GM11168 (cell line): Measurements from ENCODE around the gene SPNS2.

ENCODE experiments used
- in situ Hi-C: fragments of 300-500 bp; cut with MboI; formaldehyde crosslinking; loops from one replicate; pipeline ENCODE4 v1.12.0; 2022; ENCODE audit warnings: low sequenced_read_pairs; ENCODE audit not compliant: unreplicated experiment

Gene SPNS2

DNA sequence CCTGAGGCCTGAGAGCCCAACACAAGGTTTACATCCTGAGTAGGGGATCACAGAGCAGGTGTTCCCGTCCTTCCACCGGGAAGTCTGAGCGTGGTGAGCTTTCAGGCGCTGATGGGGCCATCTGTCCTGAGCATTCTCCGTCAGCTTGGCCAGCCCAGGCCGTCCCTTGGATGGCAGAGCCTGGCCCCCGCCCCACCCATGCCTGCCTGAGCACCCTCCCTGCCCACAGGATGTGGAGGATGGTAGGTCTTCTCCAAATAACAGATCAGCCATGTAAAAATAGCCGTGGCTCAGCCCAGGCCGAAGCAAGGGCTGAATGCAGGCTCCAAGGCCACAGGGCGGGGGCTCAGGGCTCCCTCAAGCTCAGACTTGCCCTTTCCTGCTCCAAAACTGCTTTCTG is 20.2 kb downstream of the SPNS2 start:
- in situ Hi-C loops: no loop called here

DNA sequence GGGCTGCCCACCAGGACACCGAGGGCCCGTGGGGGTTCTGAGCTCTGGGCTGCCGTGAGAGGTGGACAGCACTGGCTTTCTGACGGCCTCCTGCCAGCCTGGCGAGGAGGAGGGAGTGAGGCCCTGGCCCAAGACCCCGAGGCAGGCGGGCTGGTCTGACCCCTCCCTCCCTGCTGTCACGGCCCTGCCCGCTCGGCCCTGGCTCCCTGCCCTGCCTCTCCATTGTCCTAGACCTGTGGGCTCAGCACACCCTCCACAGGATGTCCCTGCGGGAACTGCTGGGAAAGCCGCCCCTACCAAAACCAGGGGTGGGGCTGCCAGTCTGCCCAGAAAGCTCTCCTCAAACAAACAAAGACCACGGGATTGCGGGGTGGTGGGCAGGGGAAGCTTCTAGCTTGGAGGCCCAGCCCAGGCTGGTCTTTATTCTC is 20.7 kb downstream of the SPNS2 start:
- in situ Hi-C loops: no loop called here

DNA sequence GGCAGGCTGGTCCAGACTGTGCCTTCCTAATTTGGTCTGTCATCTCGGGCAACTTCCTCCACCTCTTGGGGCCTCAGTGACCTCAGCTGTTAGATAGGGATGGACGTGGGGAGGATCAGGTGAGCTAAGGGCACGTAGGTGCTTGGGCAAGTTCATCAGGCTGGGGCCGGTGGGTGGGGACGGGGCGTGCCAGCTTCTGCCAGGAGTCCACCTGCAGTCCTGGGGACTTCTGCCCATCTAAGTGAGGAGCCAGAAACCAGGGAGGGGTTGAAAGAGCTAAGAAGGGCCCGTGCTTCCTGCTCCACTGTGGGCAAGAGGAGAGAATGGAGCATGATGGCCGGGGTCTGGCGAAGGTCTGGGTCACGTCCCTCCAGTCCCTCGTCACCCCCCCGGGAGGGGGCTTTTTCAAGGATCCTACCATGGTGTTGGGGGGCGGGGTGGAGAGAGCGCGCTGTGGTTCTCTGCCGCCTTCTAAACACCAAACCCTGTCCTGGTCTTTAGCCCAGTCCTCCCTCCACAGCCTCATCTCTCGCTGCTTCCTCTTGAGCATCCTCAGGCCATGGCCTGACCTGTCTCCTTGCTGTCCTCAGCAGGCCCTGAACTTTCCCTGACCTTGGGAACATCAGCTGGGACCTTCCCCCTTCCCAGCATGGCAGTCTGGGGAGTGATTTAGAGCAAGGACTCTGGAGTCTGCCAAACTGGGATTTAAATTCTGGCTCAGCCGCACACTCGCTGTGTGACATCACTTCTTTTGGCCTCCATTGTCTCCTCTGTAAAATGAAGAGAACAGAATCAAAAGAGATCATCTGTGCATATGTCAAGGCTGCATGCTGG is 21.6 kb downstream of the SPNS2 start:
- in situ Hi-C loops: no loop called here

DNA sequence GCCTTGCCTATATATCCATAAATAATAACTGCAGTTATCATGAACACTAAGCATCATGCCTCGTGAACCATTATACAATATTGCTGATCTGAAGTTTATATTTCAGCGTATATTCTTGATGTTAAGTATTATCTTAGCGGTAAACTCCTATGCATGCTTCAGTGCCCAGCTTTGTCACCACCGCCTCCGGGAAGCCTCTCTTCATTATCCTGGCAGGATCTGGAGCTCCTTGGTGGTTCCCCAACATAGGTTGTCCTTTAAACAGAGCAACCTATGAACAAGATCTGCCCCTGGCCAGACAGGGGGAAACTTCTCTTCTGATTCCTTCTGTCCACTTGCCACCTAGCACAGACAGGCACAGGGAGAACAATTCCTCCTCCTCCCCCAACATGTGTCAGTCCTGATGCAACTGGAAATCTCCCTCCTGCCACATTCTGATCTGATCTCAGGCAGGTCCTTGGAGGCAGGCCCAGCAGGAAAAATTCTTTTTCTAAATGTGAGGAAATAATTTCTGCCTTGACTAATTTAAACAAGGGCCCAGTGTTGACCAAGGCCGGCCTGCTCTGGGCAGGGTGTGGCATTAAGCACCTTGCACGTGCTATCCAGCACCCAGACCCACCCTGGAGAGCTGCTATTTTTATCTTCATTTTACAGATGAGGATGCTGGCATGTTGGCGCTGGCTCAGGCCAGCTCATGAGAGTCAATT is 22.4 kb downstream of the SPNS2 start:
- in situ Hi-C loops: no loop called here

DNA sequence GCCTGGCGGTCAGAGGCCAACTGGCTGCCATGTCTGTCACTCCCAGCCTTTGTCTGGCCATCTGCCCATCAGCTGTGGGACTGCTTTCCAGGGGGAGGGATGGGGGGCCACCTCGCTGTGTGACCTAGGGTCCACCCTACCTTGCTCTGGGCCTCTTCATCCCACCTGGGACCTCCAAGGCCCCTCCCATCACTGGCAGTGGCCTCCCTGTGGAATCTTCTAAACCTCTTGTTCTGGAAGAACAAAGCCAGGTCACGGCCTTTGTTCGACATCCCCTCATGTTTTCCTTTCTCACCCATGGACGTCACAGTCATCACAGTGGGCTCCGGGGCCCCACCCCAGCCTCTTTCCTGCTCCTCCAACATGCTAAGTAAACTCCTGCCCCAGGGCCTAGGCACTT is 24.0 kb downstream of the SPNS2 start:
- in situ Hi-C loops: no loop called here

DNA sequence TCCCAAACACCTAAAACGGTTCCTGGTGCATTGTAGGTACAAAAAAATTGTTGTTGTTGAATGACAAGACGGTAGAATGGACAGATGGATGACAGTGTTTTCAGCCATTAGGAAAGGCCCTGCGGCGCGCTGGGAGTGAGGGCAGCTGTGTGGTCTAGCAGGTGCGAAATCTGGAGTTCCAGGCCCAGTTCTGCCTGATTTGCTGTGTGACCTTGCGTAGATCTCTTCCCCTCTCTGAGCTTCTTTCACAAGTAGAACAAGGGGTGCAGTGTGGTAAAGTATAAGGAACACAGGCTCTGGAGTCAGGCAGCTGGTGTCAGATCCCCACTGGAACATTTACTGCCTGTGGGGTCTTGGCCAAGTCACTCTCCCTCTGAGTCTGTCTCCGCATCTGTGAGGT is 25.3 kb downstream of the SPNS2 start:
- in situ Hi-C loops: no loop called here

DNA sequence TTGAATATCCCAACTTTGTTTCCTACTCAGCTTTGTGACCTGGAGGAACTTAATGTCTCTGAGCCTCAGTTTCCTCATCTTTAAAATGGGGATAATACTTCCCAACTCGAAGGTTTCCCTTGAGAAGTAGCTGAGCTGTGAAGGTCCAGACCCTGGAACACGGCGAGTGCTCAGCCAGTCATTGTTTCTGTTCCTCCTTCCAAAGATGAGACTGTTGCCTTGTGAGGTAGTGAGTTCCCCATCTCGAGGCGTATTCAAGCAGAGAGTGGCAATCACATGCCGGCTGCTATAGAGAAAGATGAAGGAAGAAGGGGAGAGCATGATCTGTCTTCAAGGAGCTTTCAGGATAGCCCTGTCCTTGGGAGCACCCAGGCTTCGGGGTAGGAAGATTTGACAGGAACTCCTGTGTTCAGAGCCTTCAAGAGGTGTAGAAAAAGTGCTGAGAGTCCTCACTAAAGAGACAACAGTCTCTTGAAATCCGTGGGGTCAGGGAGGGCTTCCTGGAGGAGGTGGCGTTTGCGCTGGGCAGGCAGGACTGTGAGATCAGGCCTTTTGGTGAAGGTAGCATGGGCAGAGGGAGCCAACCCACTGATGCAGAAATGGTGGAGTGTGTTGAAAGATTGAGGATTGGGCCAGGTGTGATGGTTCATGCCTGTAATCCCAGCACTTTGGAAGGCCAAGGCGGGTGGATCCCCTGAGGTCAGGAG is 27.2 kb downstream of the SPNS2 start:
- in situ Hi-C loops: no loop called here

DNA sequence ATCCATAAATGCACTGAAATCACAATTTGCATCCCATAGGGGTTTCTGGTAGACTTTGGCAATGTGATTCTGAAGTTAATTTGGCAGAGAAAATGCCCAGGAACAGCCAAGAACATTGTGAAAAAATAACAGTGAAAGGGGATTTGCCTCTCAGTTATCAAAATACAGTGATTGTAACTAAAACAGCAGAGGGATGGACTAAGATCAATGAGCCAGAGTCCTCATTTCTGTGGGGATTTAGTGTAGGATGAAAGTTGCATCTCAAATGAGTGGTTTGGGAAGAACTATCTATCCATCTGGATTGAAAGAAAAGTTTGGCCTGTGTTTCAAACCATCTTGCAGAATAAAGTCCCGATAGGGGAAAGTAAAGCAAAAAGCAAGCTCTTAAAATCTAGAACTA is 28.5 kb downstream of the SPNS2 start:
- in situ Hi-C loops: no loop called here

DNA sequence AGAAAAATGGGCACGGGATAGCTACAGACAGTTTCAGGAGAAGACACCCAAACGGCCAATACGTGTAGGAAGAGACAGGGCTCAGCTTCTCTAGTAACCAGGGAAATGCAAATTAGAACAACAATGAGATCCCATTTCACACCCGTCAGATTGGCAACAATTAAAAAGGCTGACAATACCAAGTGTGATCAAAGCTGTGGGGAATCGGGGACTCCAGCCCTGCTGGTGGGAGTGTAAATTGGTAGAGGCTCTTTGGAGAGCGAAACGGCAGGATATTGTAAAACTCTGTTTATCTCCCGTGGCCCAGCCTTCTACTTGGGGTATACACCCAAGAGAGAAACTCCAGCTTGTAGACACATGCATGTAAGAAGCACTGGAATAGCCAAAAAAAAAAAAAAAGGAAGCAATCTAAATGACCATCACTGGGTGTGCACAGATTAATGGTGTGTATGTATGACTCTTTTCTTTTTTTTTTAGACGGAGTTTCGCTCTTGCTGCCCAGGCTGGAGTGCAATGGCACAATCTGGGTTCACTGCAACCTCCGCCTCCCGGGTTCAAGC is 29.0 kb downstream of the SPNS2 start:
- in situ Hi-C loops: no loop called here

DNA sequence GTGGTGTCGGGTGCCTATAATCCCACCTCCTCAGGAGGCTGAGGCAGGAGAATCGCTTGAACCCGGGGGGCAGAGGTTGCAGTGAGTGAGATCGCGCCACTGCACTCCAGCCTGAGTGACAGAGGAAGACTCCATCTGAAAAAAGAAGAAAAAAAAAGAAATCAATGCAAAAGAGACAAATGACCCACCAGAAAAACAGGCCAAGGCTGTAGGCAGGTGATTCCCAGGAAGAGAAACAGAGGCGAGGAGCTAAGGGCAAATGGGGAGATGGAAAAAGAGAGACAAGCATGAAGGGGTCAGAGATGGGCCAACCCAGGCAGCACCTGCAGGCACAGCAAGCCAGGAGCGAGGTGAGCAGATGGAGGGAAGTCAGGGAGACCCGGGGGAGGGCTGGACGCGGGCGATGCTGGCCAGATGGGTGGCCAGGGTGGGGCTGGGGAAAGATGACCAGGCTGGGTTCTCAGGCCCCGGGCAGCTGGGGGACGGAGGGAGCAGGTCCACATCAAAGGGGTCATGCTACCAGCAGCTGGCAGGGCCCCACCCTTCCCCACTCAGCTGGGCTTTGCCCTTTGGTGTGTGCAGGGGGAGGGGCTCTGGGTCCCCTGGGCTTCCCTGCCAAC is 31.0 kb downstream of the SPNS2 start:
- in situ Hi-C loops: no loop called here

DNA sequence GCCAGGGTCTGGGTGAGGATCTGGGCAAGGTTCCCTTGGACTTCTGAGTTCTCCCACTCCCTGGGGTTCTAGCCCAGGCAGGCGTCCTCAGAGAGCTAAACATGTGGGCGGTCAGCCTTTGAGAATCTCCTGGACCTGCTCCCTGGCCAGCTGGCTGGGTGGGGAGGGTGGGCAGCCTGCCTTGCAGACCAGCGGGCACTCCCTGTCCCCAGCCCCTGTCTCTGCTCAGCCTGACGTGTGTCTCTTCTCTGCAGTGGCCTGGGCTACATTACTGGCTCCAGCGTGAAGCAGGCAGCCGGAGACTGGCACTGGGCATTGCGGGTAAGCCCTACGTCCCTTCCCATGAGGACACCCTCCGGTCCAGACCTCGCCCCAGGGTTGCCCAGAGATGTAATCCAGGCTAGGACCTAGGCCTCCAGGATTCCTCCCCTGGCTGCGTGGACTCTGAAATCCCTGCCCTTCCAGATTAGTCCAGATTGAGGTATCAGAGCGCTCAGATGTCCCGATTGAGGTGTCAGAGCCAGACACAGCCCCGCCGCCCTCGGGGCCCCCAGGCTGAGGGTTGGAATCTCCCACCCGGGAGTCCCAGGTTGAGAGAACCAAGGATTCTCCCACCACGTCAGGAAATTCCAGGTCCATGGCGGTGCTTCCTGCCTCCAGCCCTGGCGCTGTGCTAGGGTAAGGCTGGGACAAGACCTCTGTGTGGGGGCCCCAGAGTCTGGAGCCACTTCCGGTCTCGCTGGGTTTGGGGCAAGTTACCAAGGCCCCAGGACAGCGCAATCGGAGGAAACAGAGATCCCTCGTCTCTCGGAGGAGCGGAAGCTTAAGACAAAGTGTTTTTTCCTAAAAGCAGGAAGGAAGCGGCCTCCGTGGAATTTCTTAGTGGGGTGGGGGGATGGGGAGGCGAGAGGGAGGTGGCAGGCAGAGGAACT is 32.4 kb downstream of the SPNS2 start:
- in situ Hi-C loops: no loop called here

DNA sequence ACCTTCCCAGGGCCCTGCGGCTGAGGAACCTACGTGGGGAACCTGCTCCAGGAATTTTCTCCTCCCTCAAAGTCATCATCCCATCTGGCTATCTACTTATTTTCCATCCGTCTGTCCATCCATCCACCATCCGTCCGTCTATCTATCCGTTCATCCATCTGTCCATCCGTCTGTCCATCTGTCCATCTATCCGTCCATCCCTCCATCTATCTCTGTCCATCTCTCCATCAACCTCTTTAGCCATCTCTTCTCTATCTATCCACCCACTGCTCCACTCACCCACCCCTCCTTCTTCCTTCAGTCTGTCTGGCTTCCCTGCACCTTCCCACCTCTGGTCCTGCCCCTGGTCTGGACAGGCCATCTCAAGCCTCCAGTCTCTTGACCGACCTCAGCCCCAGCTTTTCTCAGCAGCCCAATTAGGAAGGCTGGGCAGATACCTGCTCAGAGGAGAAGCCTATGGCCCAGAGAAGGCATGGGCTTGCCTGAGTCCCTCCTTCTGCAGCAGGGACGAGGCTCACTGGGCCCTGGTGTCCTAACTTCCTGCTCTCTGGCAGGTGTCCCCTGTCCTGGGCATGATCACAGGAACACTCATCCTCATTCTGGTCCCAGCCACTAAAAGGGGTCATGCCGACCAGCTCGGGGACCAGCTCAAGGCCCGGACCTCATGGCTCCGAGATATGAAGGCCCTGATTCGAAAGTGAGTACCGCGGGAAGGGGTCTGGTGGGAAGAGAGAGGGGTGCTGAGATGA is 33.5 kb downstream of the SPNS2 start:
- in situ Hi-C loops: no loop called here

DNA sequence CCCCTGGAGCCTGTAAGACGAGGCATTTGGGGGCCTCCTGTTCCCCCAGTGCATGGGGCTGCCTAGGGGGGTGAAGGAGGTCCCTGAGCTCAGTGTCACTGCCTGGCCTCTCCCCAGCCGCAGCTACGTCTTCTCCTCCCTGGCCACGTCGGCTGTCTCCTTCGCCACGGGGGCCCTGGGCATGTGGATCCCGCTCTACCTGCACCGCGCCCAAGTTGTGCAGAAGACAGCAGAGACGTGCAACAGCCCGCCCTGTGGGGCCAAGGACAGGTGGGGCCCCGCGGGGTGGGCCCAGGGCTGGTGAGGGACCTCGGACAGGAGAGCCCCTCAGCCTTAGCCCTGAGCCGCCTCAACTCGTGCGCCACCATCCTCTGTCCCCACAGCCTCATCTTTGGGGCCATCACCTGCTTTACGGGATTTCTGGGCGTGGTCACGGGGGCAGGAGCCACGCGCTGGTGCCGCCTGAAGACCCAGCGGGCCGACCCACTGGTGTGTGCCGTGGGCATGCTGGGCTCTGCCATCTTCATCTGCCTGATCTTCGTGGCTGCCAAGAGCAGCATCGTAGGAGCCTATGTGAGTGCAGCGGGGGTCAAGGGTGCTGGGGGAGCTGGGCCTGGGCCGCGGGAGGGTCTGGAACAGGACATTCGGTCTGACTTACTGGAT is 34.3 kb downstream of the SPNS2 start:
- in situ Hi-C loops: no loop called here

DNA sequence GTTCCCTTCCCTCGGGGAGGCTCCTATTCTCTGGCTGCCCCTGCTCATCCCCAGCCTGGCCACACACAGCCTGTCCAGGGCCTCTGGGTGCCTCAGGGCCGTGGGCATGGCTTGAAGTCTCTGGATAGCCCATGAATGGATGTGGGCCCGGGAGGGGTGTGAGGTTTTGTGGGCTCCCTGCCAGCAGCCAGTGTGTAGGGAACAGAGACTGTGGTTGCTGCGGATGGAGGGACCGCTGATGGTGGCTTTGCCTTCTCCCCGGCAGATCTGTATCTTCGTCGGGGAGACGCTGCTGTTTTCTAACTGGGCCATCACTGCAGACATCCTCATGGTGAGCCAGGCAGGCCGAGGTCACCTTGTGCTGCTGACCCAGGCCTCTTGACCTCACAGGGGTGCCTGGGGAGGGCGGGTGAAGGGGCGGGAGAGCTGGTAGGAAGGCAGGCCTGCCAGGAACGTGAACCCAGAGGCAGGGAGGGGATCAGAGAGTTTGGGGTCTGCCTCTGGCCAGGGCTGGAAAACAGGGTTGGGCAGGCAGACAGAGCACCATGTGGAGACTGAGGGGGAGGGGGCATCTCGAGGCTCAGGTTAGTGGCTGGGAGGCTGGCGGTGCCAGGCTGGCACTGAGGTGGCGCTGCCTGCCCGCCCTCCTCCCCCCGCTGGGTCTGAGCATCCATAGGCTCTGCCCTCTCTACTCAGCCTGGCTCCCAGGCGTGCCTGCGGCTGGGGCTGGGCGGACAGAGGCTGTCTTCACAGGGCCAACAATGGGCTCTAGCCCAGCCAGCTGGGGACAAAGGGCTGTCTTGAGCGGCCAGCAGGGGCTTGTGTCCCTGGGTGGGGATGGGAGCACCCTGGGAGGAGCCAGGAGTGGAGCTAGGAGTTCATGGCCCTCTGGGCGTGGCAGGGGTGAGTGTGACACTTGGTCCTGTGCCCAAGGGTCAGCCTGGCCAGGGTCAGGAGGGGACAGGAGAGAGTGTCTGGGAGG is 35.1 kb downstream of the SPNS2 start:
- in situ Hi-C loops: no loop called here

DNA sequence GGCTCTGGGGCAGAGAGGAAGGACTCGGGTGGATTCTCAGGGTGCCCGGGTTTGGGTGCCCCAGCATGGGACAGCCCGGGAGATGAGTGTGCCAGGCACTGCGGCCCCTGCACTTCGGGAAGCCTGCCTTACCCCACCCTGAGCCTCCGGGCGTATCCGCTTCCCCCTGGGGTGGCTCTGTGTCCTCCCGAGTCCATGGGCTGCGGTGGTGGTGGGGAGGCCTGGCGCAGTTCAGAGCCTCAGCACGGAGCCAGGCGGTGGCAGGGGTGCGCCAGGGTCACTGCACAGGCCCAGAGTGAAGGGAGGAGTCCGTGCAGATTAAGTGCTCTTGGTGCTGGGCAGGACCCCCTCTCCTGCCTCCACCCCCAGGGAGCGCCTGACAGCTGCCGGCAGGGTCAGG is 35.8 kb downstream of the SPNS2 start:
- in situ Hi-C loops: no loop called here

DNA sequence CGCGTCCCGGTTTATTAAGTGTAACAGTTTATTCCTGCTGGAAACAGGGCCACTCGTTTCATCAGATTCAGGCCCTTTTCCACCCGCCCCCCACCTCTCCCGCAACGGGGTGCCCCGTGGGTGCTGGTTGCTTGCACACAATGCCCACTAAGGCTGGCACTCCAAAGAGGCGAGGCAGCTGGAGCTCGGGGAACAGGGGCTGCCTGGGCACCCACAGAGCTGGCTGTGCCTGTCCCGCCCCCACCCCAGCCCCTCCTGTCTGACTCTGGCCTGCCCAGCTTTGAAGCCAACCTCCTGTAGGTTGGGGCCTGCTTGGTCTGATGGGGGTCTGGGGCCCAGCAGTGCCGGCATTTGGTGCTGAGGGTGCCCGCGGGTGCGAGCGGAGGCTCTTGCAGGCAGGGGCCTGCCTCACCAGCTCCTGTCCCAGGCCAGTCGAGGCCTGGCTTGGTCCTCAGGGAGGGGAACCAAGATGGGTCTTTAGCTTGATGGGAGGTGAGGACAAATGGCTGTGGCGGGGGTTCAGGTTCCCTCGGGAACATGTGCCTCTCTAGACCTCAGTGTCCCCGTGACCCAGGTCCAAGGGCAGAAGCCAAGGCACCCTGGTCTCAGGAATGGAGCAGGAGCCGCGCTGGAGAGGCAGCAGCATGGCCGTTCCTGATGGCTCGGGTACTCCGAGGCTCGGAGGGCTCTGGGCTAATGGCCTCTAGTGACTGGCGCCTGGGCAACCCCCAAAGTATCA is 36.4 kb downstream of the SPNS2 start:
- in situ Hi-C loops: no loop called here
